DOHH2 (cell line): ENCODE data around the gene RAB3A.

Experiments
- CTCF ChIP-seq: fragments of 200-600 bp; sonication (generic); IDR thresholded peaks from one replicate; pipeline ENCODE4 v1.5.1; 2014; ENCODE audit warnings: antibody characterized with exemption, mild to moderate bottlenecking, low read depth, low read length; ENCODE audit not compliant: poor library complexity, severe bottlenecking
- EZH2phosphoT487 ChIP-seq: fragments of 200-600 bp; sonication (generic); IDR thresholded peaks from 2 replicates; pipeline ENCODE4 v1.6.1; 2017; ENCODE audit warnings: borderline replicate concordance, mild to moderate bottlenecking, antibody characterized with exemption, low read length, moderate library complexity, mixed read lengths

- TF ChIP-seq CTCF (no peak), EZH2phosphoT487 (no peak)
These were observed 30.7 kb downstream of the RAB3A start for GRCh38 chr19:18173054-18173571.
